Smooth muscle cell of trachea (primary cell): ENCODE results near the gene LRRN4CL. TPM values are rescaled to one million over a fixed set of nuclear protein-coding genes. Genes with fewer than 3 reads are reported as not detected.

Source experiments
- total RNA-seq: library from RNA; depleted of rRNA; stranded (reverse); fragments of >200 nt; gene quantifications from 2 replicates; pipeline ENCODE4 v1.2.1, GENCODE V29; 2014

The LRRN4CL gene
- 68.9 and 89.6 TPM in 2 replicates for total RNA-seq

DNA sequence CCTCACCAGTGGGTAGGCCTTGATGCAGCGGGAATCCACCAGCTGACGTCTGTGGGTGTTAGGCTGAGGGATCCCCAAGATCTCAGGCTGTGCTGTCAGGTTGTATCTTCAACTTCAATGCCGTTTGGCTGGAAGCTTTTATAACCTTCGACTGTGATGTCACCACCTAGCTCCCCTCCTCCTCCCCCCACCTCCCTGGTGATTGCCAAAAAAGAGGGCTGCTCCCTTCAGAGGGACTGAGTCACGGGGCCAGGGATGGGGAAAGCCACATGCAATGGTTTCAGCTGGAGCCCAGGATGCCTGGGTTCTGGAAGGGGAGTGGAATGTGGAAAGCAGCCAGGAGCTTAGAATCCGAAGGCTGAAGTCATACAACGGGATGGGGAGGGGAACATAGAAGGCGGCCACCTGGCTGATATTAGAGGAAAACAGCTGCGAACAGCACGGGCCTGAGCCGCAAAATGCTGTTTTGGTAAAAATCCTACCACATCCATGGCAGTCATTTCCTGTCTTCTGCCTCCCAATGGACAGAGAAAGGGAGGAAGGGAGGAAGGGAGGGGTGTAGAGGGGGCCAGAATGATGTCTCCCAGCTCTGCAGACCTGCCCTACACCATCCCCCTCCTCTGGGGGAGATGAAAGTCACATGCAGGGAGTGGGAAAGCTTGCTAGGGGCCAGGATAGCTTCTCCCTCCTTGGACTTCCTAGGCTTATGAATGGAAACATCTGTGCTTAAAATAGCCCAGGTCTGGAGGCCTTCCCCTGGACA is at the start of gene LRRN4CL:
Gene LRRN4CL (minus strand): TSS at position 110 of the 763 bp plus-strand sequence. CDS start 1,022 bp downstream, outside the sequence.

GRCh38 chr11:62728171-62728988 is 39.0 kb upstream of the LRRN4CL start, which contains the start of gene TTC9C:
TTC9C (plus strand) TSS chr11:62728486; CDS start chr11:62728849, 363 bp downstream.

GRCh38 chr11:62727165-62727871 is 38.0 kb upstream of the LRRN4CL start, which contains the start of gene HNRNPUL2:
HNRNPUL2 (minus strand) TSS chr11:62727457; CDS start chr11:62727156, 301 bp downstream.

GRCh38 chr11:62707277-62707861 is 18.0 kb upstream of the LRRN4CL start, which contains the start of the genes BSCL2 and GNG3:
BSCL2 (minus strand) TSS chr11:62707424; CDS start chr11:62707195, 229 bp downstream.
GNG3 (plus strand) TSS chr11:62707676; CDS start chr11:62708296, 620 bp downstream.

GRCh38 chr11:62678770-62679696 is 10.3 kb downstream of the LRRN4CL start, which contains the start of gene UBXN1:
UBXN1 (minus strand) TSS chr11:62679073; CDS start chr11:62678923, 150 bp downstream.

GRCh38 chr11:62671608-62672389 is 17.5 kb downstream of the LRRN4CL start, which contains the start of the genes LBHD1 and UQCC3:
LBHD1 (minus strand) TSS chr11:62672267; CDS start chr11:62670031, 2,236 bp downstream.
UQCC3 (plus strand) TSS chr11:62671673; CDS start chr11:62671746, 73 bp downstream.

GRCh38 chr11:62665075-62665598 is 24.2 kb downstream of the LRRN4CL start, which contains the start of the genes C11orf98 and CSKMT:
C11orf98 (minus strand) TSS chr11:62665210; CDS start chr11:62665169, 41 bp downstream.
CSKMT (plus strand) TSS chr11:62665312; CDS start chr11:62665880, 568 bp downstream.

GRCh38 chr11:62645946-62646824 is 43.1 kb downstream of the LRRN4CL start, which contains the start of gene GANAB:
GANAB (minus strand) TSS chr11:62646613; CDS start chr11:62646599, 14 bp downstream.

Other genes with a start within 250 kb of the LRRN4CL start
- gene AHNAK, start 142.7 kb downstream of the LRRN4CL start, total RNA-seq: 867 and 944 TPM in 2 replicates
- gene EEF1G, start 115.6 kb downstream of the LRRN4CL start, total RNA-seq: 1,356 and 1,684 TPM in 2 replicates
- 9.7 and 13.6 TPM in 2 replicates for gene TUT1, start 98.0 kb downstream of the LRRN4CL start, total RNA-seq
- gene MTA2, start 87.7 kb downstream of the LRRN4CL start, total RNA-seq: 99.8 and 122 TPM in 2 replicates
- gene EML3, start 76.8 kb downstream of the LRRN4CL start, total RNA-seq: 24.0 and 33.6 TPM in 2 replicates
- gene ROM1, start 76.3 kb downstream of the LRRN4CL start, total RNA-seq: 3.9 and 4.6 TPM in 2 replicates
- 26.5 and 48.8 TPM in 2 replicates for gene B3GAT3, start 67.5 kb downstream of the LRRN4CL start, total RNA-seq
- gene GANAB, start 42.9 kb downstream of the LRRN4CL start, total RNA-seq: 339 and 341 TPM in 2 replicates
- gene INTS5, start 36.2 kb downstream of the LRRN4CL start, total RNA-seq: 26.2 and 41.0 TPM in 2 replicates
- 22.5 and 25.9 TPM in 2 replicates for gene C11orf98, start 24.3 kb downstream of the LRRN4CL start, total RNA-seq
- 5.2 and 7.8 TPM in 2 replicates for gene CSKMT, start 24.2 kb downstream of the LRRN4CL start, total RNA-seq
- 6.9 and 8.7 TPM in 2 replicates for gene UQCC3, start 17.9 kb downstream of the LRRN4CL start, total RNA-seq
- 4.3 and 6.1 TPM in 2 replicates for gene LBHD1, start 17.3 kb downstream of the LRRN4CL start, total RNA-seq
- 118 and 157 TPM in 2 replicates for gene UBXN1, start 10.5 kb downstream of the LRRN4CL start, total RNA-seq
- 49.5 and 76.3 TPM in 2 replicates for gene BSCL2, start 17.9 kb upstream of the LRRN4CL start, total RNA-seq
- 0.17 TPM in 1 of 2 replicates, not detected in the other for gene GNG3, start 18.1 kb upstream of the LRRN4CL start, total RNA-seq
- gene HNRNPUL2, start 37.9 kb upstream of the LRRN4CL start, total RNA-seq: 9.6 and 18.3 TPM in 2 replicates
- gene TTC9C, start 39.0 kb upstream of the LRRN4CL start, total RNA-seq: 33.1 and 36.9 TPM in 2 replicates
- gene ZBTB3, start 64.6 kb upstream of the LRRN4CL start, total RNA-seq: 14.1 and 17.4 TPM in 2 replicates
- gene POLR2G, start 72.0 kb upstream of the LRRN4CL start, total RNA-seq: 41.0 and 73.6 TPM in 2 replicates
- 26.3 and 27.2 TPM in 2 replicates for gene TAF6L, start 81.9 kb upstream of the LRRN4CL start, total RNA-seq
- gene TMEM179B, start 97.9 kb upstream of the LRRN4CL start, total RNA-seq: 40.7 and 52.1 TPM in 2 replicates
- 14.7 and 19.0 TPM in 2 replicates for gene TMEM223, start 102.5 kb upstream of the LRRN4CL start, total RNA-seq
- gene NXF1, start 115.9 kb upstream of the LRRN4CL start, total RNA-seq: 23.7 and 30.3 TPM in 2 replicates
- 47.5 and 48.1 TPM in 2 replicates for gene STX5, start 142.5 kb upstream of the LRRN4CL start, total RNA-seq
- not detected in 2 replicates for gene TEX54, start 143.3 kb upstream of the LRRN4CL start, total RNA-seq
- gene WDR74, start 150.1 kb upstream of the LRRN4CL start, total RNA-seq: 26.3 and 48.0 TPM in 2 replicates
- gene SLC3A2, start 191.4 kb upstream of the LRRN4CL start, total RNA-seq: 172 and 241 TPM in 2 replicates
- gene CHRM1, start 231.8 kb upstream of the LRRN4CL start, total RNA-seq: not detected in 2 replicates